HG02943 (cell line): ENCODE results near the gene RLF.

Experiments
- ATAC-seq: cut with Tn5 transposase; IDR thresholded peaks from one replicate; pipeline ENCODE4 v1.9.1; 2021; ENCODE audit warnings: mild to moderate bottlenecking, low read depth, moderate library complexity; ENCODE audit not compliant: unreplicated experiment

The RLF gene, protein sequence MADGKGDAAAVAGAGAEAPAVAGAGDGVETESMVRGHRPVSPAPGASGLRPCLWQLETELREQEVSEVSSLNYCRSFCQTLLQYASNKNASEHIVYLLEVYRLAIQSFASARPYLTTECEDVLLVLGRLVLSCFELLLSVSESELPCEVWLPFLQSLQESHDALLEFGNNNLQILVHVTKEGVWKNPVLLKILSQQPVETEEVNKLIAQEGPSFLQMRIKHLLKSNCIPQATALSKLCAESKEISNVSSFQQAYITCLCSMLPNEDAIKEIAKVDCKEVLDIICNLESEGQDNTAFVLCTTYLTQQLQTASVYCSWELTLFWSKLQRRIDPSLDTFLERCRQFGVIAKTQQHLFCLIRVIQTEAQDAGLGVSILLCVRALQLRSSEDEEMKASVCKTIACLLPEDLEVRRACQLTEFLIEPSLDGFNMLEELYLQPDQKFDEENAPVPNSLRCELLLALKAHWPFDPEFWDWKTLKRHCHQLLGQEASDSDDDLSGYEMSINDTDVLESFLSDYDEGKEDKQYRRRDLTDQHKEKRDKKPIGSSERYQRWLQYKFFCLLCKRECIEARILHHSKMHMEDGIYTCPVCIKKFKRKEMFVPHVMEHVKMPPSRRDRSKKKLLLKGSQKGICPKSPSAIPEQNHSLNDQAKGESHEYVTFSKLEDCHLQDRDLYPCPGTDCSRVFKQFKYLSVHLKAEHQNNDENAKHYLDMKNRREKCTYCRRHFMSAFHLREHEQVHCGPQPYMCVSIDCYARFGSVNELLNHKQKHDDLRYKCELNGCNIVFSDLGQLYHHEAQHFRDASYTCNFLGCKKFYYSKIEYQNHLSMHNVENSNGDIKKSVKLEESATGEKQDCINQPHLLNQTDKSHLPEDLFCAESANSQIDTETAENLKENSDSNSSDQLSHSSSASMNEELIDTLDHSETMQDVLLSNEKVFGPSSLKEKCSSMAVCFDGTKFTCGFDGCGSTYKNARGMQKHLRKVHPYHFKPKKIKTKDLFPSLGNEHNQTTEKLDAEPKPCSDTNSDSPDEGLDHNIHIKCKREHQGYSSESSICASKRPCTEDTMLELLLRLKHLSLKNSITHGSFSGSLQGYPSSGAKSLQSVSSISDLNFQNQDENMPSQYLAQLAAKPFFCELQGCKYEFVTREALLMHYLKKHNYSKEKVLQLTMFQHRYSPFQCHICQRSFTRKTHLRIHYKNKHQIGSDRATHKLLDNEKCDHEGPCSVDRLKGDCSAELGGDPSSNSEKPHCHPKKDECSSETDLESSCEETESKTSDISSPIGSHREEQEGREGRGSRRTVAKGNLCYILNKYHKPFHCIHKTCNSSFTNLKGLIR (N-terminal part only)

DNA sequence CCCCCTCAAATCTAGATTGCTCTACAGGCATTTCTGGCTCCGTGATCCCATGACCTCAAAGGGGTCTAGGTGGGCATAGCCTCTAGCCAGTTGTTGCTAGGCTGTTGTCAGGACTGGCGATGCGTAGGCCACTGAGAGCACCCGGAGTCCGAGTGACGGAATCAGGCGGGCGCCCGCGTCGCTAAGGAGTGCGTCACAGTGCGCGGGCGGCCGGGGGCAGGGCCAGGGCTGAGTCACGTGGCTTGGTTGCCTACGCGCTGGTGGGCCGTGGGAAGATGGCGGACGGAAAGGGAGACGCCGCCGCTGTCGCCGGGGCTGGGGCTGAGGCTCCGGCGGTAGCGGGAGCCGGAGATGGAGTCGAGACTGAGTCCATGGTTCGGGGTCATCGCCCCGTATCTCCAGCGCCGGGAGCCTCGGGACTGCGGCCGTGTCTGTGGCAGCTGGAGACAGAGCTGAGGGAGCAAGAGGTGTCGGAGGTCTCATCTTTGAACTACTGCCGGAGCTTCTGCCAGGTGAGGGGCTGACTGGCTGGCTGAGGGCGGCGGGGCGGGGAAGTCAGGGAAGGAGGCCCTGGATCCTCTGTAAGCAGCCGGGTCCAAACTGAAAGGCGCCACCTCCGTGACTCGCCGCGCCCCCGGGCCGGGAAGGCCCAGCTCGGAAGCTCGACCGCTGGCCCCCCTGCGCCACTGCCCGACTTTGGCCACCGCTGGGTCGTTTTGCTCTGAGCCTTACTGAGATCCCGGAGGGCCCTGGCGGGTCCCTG is at the start of gene RLF:
Gene RLF (plus strand): TSS at position 263 of the 763 bp plus-strand sequence. CDS start 13 bp downstream, at position 276.
- peak; percentile 86 for ATAC-seq

DNA sequence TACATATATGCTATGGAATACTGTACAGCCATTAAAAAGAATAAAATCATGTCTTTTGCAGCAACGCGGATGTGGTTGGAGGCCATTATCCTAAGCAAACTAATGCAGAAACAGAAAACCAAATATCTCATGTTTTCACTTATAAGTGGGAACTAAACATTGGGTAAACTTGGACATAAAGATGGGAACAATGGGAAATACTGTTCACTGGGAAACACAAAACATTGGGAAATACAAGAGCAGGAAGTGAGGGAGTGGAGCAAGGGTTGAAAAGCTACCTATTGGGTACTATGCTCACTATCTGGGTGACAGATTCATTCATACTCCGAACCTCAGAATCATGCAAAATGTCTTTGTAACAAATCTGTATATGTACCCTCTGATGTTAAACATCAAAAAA is 46.8 kb upstream of the RLF start:
- ATAC-seq: no peak

DNA sequence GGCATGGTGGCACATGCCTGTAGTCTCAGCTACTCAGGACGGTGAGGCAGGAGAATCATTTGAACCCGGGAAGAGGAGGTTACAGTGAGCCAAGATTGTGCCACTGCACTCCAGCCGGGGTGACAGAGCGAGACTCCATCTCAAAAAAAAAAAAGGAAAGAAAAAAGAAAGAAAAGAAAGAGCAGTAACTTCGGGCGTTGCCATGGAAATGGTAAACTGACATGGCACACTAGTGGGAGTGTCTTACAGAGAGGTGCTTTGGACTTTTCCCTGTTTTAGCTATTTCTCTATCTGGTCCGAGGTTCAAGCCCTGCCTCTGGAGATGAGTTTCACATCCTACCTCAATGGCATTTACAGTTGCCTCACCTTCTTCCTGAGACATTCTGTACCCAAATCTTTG is 41.1 kb upstream of the RLF start:
- ATAC-seq: no peak

DNA sequence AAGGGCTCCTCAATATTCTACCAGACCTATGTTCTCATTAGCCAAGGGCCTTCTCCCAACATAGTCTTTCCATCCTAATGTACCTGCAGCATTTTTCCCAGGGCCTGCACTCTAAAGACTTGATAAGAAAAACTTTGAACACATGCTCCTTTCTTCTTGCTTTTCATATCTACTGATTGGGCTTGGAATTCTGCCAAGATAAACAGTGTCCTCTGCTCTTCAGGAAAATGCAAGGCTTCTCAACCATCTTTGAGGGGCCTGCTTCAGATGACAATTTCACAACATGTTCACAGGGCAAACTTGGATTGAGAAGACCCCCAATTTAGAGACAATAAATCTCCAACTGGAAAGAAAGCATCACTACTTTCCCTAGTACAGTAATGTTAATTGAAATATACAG is 38.3 kb upstream of the RLF start:
- no peak for ATAC-seq

DNA sequence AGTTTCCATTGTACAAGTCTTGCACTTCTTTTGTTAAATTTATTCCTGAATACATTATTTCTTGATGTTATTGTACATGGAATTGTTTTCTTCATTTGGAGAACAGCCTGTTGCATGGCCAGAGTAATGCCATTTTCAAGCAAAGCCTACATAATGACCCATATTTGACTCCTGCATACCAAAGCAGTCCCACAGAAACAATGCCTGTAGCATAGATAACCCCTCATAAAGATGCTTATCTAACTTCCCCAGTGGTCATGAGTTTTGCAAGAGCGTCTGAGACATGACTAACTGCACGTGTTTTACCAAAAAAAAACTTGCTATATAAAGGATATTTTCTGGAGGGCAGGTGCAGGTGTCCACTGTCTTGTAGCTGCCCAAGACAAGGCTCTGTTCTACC is 30.3 kb upstream of the RLF start:
- no peak for ATAC-seq

DNA sequence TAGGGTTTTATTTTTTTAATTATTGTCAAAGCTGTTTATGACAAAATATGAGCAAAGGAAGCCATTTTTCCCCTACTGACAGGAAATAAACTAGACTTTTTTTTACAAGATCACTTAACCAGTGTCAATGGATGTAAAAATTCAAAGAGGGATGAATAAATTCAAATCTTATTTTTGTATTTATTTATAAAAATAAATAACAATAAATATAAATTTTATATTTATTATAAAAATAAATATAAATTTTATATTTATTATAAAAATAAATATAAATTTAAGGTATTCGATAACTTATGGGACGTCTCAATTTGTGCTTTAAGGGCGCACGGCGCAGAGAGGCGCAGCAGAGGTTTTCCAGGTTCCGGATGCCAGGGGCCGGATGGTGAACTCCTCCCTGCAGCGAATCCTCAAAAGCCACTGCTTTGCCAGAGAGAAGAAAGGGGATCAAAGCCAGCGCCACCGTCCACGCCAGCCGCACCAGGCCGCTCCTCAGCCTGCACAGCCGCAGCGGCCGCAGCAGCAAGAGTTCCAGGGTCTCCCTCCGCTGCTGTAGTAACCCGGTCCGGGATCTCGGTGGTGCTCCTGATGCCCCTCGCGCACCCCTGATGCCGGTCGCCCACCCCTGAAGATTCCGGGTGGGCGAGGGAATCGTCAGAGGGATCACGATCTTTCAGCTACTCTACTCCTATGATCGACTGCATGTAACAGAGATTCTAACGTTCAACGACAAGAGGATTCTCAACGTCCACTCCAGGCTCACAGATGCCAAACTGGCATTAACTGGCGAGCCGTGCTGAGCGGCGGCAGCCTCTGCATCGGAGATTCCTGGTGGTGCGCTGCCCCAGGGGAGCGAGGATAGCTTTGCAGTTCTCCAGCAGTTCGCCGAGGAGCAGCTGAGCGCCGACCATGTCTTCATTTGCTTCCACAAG is 28.5 kb upstream of the RLF start:
- ATAC-seq: no peak

DNA sequence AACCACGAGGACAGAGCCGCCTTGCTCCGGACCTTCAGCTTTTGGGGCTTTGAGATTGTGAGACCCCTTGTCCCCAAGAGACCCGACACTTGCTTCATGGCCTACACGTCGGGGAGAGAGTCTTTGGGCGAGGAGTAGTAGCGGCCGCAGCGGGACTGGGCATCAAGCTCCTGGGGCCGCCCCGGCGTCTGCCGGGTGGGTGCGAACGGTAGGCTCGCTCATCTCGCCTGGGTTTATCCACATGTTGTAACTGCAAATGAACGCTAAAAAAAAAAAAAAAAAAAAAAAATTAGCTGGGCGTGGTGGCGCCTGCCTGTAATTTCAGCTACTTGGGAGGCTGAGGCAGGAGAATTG is 27.9 kb upstream of the RLF start:
- no peak for ATAC-seq

DNA sequence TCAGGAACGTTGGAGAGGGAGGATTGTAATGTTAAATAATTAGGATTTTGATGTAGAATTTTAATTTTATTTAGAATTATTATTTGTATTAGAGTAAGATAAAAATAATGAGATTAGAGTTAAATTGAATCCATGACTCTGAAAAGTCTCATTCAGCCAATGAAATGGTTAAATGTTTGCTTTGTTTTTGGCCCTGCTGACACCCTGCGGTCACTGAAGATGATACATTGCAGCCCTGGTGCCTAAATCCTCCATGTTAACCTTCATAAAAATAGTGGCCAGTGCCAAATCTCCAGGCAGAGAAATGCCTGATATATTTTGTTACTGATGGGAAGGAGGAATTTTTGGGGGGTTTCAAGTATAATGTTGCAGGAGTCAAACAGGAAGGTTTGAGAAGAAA is 27.3 kb upstream of the RLF start:
- no peak for ATAC-seq

DNA sequence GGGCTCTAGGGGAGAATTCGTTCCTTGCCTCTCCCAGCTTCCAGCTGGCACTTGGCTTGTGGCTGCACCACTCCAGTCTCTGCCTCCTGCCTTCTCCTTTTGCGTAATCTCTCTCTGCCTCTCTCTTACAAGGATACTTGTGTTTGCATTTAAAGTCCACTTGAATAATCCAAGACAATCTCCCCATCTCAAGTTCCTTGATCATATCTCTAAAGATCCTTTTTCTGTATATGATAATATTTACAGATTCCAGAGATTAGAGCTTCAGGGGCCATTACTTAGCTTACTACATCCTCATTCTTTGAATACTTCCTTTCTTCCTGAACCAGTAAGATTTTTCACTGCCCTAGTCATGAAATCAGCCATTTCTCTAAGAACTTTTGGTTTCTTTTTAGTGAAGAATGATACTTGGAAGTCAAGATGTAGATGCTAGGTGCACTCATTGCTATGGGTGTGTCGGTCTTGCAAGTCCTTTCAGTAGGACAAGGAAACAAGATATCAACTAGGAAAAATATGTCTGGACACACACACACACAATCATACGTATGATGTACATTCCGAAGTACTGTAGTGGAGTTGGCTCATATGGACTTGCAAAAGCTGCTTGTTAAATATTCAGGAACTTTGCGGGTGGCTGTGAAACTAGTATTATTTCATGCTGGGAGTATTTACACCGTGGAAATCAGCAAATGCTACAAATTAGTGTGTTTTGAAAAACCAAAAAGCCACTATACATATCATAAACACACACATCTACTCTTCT is 20.8 kb upstream of the RLF start:
- ATAC-seq: no peak

DNA sequence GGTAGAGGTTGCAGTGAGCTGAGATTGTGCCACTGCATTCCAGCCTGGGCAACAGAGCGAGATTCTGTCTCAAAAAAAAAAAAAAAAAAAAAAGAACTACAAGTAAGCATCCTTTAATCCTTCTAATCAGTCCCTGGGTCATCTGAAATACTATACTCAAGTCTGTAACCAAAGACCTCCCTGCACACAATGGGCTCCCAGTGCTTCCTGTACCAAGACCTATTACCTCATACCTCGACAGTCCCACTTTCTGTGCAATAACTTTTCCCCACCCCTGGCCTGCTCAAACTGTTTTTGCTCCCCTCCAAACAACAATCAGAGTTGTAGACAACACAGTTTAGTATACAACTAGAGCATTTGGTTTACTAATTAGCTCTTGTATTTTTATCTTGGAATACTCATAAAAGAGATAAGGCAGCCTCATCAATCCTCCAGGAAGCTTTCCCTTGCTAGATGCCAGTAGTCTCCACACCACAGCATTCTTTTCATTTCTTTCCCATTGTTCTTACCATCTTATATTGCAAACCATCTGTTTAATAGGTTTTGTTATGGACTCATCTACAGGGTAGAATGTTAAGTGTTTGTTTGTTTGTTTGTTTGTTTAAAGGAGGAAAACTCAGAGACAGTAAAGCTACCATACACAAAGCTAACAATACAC is 19.2 kb upstream of the RLF start:
- no peak for ATAC-seq

DNA sequence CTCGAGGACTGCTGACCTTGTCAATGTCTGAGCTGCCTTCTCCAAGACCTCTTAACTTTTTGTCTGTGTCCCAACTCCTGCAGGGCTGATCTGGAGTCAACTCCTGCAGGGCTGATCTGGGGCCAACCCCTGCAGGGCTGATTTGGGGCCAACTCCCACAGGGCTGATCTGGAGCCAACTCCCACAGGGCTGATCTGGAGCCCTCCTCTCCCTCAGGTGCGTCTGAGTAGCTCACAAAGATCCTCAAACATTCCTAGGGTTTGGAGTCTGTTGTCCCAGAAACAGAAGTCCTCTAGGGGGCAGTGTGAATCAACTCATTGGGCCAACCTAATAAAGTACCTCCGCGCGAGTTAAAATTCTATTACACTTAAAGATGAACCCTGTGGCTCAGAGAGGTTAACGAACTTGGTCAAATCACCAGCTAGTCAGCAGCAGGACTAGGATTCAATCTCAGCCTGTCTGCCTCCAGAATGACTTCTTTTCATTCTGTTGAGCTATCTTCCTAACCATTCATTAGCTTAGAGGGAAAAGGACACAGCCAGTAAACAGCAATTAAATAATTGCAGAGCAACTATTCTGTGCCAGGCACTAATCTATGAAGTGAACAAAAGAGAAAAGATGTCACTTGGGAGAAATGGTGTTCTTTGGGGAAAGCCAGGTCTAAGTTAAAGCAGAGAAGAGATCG is 17.2 kb upstream of the RLF start:
- no peak for ATAC-seq

DNA sequence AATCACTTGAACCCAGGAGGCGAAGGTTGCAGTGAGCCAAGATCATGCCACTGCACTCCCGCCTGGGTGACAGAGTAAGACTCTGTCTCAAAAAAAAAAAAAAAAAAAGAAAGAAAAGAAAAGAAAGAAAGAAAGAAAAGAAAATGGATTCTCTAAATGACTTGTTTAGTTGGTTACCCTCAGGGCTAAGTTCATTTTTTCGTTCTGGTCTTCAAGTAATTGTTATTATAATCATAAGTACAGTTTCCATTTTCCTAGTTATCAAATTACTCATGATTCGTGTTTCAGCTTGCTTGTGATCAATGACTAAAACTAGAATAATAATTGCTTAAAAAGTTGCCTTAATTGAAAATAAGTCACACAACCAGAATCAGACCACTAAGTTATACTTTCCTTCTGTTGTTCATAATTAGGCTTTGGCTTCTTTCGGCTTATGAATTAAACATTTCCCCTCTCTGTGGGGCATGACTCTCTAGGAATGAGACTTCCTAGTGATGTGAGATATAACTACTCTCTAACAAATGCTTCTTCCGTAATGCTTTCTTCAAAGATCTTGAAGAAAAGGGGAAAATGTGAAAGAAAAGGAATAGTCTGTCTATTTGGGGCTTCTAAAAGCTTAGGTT is 9.6 kb upstream of the RLF start:
- ATAC-seq: no peak

DNA sequence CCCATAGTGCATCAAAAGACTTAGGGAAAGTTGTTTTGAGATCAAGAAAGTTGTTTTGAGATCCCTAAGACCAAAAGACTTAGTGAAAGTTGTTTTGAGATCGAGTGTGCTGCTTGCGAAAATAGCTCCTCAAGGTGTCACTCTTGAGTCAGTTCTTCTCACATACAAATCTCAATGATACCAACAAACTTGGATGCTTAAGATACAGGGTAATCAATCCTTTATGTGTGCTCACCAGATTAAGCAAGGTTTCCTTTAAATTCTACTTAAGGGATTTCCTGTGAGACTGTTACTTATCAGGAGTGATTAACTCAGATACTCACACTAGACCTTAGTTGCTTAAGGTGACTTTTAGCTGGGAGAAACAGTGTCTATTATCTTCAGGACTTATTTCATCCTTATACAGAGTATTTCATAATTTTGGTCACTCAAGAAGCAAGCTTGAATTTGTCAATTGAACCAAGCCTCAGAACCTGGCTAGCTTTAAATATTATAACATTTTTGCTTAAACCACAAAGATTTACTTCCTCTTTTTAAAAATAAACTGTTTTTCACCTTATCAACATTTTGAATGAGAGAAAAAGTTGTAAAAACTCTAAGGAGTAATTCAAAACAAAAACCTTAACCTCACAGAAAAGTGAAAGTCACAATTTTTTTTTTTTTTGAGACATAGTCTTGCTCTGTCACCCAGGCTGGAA is 8.0 kb upstream of the RLF start:
- no peak for ATAC-seq

DNA sequence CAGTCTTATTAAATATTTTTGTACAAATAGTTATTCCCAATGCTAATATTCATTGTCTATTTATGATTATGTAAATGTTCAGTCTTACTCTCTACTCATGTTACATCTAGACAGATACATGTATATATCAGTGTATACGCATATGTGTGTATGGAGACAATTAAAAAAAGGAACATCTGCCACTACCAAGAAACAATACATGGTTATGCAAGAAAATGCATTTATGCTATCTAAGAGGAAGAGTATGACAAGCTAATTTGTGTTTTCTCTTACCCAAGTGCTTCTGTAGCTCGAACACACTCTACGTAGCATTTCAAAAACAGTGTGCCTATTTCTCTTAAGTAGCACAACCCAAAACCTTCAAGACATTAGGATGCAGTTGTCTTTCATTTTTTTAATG is 6.1 kb upstream of the RLF start:
- ATAC-seq: no peak

DNA sequence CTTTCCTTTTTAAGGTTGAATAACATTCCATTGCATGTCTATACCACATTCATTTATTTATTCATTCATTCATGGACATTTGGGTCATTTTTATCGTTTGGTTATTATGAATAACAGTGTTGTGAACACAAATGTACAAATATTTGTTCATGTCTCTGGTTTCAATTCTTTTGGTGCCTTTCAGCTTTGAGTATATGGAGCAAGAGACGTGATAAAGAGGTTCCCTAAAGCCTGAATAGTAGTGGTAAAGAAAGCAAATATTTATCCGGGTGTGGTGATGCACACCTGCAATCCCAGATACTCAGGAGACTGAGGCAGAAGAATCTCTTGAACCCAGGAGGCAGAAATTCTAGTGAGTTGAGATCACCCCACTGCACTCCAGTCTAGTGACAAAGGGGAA is 5.3 kb upstream of the RLF start:
- ATAC-seq: no peak

DNA sequence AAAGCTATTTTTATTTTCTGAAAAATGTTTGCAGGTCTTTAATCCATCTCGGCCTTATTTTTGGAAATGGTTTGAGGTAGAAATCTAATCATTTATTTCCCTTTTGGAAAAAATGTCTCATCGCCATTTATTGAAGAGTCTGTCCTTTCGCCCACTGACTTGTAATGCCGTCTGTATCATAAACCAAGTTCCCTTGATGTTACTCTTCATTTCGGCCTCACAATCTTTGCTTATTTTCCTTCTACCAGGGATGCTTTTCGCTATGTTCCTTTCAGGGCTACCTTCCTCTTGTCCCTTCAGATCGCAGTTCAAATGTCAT is 422 bp upstream of the RLF start:
- ATAC-seq: no peak
